GM19455 (cell line): ENCODE data around the gene TRIM49.
"Not testable (repeated sequence)": the region's sequence is repeated elsewhere in the genome, so short reads cannot be mapped to it uniquely, and the experiment has no call there.

Experiments used
- ATAC-seq: cut with Tn5 transposase; IDR thresholded peaks from one replicate; pipeline ENCODE4 v1.9.1; 2021; ENCODE audit not compliant: unreplicated experiment

The TRIM49 gene, protein sequence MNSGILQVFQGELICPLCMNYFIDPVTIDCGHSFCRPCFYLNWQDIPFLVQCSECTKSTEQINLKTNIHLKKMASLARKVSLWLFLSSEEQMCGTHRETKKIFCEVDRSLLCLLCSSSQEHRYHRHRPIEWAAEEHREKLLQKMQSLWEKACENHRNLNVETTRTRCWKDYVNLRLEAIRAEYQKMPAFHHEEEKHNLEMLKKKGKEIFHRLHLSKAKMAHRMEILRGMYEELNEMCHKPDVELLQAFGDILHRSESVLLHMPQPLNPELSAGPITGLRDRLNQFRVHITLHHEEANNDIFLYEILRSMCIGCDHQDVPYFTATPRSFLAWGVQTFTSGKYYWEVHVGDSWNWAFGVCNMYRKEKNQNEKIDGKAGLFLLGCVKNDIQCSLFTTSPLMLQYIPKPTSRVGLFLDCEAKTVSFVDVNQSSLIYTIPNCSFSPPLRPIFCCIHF

GRCh38 chr11:89808475-89808874 is at the start of gene TRIM49:
Gene TRIM49, minus strand, starts transcription at chr11:89808575. Its CDS starts 4,106 bp downstream, at chr11:89804469.
- ATAC-seq: not testable (repeated sequence)

- not testable (repeated sequence) for ATAC-seq
Observed at GRCh38 chr11:89826694-89827093, 18.3 kb upstream of the TRIM49 start.

DNA sequence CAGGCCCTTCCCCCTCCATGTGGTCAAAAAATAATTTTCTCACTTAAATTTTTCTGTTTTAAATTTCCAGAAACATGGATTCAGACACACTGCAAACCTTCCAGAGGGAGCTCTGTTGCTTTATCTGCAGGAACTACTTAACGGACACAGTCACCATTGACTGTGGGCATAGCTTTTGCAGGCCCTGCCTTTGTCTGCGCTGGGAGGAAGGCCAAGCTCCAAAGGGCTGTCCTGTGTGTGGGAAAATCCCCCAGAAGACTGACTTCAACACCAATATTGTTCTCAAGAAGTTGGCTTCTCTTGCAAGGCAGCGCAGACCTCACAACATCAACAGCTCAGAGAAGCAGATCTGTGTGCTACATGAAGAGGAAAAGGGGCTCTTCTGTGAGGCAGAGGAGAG is 11.6 kb upstream of the TRIM49 start:
- not testable (repeated sequence) for ATAC-seq

GRCh38 chr11:89813535-89813934 is 5.2 kb upstream of the TRIM49 start:
- not testable (repeated sequence) for ATAC-seq

DNA sequence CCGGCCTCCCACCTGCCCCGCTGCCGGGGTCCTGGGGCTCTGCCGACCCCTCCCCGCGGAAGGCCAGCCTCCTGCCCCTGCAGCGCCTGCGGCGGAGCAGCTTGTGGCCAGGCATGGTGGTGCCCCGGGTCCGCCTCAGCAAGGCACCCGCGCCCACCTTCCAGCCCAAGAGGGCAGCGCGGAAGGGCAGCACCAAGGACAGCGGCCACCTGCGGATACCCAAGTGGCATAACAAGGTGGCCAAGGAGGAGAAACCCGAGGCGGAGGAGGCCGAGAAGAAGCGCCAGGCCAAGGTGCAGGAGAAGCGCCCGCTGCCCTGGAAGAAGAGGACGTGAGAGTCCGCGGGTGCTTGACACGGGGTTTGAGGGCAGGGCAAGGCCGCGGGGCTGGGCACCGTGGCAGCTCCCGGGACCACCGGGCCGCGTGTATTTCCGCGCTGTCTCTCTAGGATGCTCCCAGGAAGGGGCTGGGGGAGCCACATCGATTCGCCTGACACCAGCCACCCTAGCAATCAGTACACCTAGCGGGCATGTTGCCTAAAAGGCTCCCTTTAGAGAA is 20.8 kb downstream of the TRIM49 start:
- ATAC-seq: not testable (repeated sequence)

DNA sequence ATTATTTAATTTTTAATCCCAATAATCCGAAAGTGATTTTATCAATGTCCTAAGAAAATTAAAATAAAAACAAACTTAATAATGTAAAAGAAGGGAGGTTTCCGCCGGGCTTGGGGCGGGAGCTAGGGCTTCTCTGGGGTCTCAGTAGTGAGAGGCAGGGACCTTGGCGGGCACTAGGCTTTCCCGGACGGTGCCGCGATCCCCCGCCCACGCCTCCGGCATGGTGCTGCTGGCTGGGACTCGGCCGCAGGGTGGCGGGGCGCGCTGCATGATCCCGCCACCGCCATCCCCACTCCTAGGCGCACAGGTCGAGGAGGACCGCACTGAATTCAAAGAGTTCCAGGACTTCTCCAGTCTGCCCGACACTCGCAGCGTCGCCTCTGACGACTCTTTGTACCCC is 22.6 kb downstream of the TRIM49 start:
- not testable (repeated sequence) for ATAC-seq

GRCh38 chr11:89750822-89751221 is 57.6 kb downstream of the TRIM49 start:
- not testable (repeated sequence) for ATAC-seq
